ENCODE data around the gene VOPP1.
"Not testable (repeated sequence)": the region's sequence is repeated elsewhere in the genome, so short reads cannot be mapped to it uniquely, and the experiment has no call there.

Gene VOPP1

DNA sequence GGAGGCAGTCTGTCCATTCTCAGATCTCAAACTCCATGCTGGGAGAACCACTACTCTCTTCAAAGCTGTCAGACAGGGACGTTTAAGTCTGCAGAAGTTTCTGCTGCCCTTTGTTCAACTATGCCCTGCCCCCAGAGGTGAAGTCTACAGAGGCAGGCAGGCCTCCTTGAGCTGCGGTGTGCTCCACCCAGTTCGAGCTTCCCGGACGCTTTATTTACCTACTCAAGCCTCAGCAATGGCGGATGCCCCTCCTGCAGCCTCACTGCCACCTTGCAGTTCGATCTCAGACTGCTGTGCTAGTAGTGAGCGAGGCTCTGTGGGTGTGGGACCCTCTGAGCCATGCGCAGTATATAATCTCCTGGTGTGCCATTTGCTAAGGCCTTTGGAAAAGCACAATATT lies 10.4 kb upstream of the VOPP1 start:
- DNase-seq (ENCODE audit: low read depth) = not testable (repeated sequence)

DNA sequence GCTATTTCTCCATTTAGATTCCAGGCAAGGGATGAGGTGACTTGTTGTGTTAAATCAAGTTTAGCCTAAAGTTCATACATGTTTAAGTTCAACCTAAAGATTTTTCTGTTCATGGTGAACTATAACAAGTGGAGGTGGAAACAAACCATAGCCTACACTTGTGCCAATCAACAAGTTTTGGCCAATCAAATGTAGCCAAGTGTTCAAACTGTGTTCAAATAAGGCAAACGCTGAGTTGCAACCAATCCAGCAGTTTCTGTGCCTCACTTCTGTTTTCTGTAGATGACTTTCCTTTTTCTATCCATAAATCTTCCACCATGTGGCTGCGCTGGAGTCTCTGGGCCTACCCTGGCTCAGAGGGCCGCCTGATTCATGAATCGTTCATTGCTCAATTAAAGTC lies 4.5 kb upstream of the VOPP1 start:
- DNase-seq (ENCODE audit: low read depth) = no peak

DNA sequence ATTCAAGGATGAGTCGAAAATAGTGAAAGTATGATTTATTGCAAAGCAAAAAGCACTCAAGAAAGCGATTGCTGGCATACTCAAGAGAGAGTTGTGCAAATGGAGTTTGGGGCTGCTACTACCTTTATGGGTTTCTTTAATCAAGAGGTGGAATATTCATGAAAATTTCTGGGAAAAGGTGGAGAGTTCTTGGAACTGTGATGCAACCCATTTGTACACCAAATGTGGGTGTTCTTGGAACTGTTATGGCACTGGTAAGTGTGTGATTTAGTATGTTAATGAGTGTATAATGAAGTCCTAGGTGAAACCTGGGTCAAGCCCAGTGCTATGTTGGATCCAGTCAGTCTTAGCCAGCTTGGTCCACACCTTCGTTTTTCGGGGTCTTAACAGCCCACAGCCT lies 3.4 kb upstream of the VOPP1 start:
- DNase-seq (ENCODE audit: low read depth) = no peak

DNA sequence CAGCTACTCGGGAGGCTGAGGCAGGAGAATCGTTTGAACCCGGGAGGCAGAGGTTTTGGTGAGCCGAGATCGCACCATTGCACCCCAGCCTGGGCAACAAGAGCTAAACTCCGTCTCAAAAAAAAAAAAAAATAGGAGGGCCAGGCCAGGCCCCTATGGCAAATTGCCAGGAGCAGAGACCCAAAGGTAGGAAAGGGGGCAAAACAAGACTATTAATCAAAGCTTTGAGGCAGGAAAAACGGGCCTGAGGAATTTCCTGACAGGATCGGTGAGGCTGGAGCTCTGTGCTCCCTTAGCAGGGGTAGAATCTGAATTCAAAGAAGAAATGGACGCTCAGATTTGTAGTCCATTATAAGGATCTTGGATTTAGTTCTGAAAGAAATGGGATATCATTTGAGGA lies 2.8 kb upstream of the VOPP1 start:
- DNase-seq (ENCODE audit: low read depth) = no peak

DNA sequence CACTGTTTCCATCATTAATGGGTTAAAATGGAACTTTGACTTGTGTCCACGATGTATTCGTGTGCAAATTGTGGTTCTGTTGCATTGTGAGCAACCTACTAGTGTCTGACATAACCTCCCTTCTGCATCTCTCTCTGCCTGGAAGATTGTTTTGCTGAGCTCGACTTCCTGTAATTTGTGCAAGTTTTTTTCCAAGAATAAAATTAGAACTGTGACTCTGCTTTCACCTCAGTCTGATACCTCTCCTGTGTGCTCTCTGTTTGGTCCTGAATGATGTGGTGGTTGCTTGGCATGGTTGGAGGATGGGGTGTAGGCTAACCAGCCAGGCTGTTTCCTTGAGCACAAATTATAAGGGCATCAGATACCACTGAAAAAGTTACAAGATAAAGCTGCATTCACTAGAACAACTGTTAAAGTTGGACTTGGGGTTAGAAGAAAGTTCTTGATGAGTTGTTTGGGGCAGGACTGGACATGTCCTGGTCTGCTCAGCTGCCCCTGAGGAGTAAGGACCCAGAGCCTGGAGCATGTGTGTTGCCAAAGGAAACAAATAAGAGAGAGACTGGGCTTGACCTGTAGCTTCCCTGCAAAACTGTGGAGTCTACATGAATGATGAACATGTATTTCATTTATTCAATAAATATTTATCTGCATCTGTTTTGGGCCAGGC lies 1.9 kb upstream of the VOPP1 start:
- no peak for DNase-seq (ENCODE audit: low read depth)

DNA sequence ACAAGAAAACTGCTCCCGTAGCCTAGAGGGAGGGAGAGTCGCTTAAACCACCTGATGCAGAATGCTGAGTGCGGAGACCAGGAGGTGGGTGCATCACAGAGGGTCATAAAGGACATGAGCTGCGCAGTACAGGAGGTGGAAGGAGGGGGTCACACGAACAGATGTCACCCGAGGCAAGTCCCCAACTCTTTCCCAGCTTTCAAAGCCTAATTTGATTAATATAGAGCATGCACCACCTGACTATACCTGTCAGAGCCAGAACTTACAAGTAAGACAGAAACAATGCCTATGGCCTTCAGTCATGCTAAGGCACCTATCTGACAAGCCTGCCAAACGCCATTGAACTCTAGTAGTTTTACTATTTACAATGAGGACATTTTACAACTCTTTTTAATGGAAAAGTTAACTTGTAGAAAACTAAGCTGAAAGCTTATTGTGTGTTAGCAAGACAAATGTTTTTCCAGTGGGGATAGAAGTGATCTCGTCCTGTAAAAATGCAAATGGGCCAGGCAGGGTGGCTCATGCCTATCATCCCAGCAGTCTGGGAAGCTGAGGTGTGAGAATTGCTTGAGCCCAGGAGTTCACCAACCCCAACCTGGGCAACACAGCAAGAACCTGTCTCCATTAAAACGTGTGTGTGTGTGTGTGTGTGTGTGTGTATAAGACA lies 1.1 kb upstream of the VOPP1 start:
- DNase-seq (ENCODE audit: low read depth) = no peak

DNA sequence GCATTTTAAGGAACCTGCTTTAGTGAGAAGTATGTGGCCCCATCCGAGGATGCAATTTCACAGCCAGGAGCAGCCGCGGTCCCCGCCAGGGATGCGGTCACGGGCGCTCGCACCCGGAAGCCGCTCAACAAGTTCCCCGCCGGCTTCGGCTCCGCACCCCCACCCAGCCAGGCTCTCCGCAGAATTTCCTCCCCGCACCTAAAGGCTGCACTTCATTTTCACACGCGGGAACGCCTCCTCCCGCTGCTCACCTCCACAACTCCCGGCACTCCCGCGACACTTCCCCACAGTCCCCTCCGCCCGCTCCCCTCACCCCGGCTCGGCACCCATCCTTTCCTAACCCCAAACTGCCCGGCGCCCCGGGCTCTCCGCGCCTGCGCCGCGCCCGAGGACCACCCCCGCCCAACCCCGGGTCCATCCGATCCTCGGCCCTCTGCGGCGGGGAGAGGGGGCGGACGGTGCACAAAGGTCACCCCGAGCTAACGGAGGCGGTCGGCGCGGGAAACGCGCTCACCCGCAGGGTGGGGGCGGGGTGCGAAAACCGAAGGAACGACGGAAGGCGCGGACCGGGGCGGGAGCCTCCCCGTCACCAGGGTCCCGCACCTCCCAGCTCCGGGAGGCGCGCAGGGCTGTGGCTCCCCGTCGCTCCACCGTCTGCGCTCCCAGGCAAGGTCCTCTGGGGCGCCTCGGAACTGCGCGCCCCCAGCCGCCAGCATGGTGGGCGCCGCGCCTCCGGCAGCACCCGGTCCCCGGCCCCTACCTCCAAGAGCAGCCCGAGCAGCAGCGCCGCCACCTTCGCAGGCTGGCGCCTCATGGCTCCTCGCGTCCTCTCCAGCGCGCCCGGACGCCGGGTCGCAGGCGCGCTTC lies 558 bp downstream of the VOPP1 start:
- no peak for DNase-seq (ENCODE audit: low read depth)

DNA sequence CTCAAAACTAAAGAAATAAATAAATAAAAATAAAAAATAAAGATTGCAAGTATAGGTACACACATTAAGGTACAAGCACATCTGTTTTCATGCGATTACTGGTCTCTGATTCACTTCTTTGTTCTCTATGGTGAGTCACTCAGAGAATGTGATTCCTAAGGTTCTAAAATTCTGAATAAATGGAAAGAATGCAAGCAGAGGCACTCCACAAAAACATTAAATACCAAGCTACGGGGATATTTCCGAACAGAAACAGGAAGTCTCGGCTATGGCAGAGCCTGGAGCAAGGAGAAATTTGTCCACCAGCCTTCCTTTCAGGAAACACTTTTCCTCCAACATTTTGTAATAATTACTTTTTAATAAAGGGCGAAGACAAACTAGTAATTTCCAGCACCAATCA lies 1.4 kb downstream of the VOPP1 start:
- DNase-seq (ENCODE audit: low read depth) = no peak

DNA sequence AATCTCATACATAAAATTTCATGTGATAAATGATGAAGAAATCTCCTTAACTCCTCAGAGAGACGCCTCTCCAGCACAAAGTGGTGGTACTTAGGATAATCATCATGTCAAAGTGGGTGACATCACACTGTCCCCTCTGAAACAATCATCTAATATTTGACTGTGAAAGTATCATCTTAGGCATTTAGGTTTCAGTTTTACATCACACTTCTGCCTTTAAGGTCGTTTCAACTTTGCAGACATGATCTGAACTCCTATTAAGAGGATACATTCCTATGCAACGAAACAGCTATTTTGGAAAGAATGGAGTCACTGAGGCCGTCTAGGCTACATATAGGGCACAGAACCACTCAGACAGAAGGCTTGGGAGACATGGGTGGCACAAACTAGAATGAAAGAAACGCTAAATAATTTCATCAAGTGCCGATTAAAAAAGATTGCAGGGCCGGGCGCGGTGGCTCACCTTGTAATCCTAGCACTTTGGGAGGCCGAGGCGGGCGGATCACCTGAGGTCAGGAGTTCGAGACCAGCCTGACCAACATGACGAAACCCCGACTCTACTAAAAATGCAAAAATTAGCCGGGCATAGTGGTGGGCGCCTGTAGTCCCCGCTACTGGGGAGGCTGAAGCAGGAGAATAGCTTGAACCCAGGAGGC lies 2.0 kb downstream of the VOPP1 start:
- no peak for DNase-seq (ENCODE audit: low read depth)

DNA sequence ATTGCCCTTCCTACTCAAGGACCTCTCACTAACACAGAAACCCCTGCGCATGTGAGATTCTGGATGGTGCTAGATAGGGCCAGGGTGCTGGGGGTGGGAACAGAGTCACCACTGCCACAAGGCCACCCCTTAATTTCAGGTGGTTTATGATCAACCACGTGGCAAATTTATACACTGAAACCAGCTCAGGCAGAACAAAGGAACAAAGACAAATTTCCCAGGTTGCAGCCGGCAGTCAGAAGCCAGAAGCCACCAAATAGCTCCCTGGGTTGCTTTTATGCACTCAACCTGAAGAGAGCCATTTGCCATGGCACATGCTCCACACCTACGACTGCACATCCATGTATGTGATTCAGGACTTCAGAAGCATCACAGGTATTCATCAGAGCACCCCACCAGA lies 2.5 kb downstream of the VOPP1 start:
- DNase-seq (ENCODE audit: low read depth) = no peak

DNA sequence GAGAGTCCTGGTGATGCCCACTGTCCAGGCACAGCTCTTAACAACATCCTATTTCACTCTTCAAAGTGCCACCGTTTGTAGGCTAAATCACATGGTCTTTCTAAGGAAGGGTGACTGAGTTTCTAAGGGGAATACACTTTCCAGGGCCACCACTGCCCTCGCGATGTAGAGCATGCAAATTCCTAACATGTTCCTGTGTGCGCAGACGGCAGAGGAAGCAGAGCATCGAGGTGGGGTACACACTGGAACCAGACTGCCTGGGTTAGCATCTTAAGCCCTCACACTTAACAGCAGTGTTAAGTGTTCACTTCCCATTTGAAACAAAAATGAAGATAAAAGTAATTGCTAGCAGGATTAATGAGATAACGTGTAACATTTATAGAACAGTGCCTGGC lies 3.0 kb downstream of the VOPP1 start:
- no peak for DNase-seq (ENCODE audit: low read depth)

DNA sequence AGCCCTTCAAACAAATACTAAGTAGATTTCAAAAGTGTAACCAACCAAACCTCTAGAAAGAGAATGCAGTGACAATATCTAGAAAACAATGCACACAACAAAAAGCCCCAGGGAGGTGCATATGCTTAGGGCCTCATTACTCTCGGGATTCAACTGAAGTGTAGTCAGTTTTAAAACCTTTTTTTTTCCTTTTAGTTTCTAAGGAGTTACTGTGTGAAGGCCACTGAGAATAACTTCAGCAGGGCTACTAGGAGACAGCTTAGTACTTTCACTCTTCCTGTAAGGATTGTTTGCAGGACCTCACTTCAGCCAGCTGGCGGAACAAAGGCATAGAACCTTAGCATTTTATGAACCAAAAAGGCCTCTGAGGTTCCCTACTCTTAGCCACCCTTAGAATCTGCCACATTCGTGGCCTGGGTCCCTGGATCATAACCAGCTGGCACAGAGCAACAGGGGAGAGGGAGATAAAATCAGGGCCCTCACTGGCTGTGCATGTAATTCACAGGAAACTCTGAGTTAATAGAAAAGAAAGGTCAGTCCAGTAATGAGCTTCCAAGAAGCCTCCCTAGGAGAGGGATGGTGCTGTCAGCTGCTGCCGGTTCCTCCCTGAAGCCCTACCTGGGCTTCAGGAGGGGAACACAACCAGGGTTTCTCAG lies 3.6 kb downstream of the VOPP1 start:
- no peak for DNase-seq (ENCODE audit: low read depth)

DNA sequence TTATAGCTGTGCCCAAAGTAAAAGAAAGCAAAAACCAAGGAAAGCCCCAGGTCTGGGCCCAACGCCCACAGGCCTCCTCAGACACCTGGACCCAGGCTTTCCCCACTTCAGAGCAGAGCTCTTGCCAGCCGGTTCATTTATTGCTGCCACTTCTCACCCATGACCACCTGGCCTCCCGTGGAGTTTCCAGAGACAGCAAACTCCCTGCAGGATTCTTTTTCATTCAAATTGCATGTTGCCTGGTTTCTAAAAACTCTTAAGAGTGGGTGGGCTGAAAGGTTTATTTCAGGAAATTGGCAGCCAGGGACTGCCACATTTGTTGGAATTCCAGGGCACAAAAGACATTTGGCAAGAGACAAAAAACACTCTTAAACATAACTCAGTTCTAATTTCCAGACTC lies 4.7 kb downstream of the VOPP1 start:
- DNase-seq (ENCODE audit: low read depth) = no peak

DNA sequence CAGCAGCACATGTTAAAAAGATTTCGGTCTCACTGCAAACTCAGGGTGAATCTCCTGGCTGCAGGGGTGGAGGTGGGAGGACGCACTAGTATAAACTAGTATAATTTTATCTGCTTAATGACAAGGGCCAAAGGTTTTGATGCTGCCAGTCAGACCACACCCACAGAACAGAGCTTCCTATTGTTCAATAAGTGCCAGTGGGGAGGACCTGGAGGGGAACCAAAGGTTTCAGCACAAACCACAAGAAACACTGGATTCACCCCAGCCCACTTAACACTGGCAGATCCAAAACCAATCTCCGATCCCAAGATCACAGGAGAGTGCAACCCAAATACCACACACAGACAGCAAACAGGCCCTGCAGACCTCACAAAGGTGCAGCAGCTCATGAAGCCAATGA lies 6.6 kb downstream of the VOPP1 start:
- DNase-seq (ENCODE audit: low read depth) = no peak

DNA sequence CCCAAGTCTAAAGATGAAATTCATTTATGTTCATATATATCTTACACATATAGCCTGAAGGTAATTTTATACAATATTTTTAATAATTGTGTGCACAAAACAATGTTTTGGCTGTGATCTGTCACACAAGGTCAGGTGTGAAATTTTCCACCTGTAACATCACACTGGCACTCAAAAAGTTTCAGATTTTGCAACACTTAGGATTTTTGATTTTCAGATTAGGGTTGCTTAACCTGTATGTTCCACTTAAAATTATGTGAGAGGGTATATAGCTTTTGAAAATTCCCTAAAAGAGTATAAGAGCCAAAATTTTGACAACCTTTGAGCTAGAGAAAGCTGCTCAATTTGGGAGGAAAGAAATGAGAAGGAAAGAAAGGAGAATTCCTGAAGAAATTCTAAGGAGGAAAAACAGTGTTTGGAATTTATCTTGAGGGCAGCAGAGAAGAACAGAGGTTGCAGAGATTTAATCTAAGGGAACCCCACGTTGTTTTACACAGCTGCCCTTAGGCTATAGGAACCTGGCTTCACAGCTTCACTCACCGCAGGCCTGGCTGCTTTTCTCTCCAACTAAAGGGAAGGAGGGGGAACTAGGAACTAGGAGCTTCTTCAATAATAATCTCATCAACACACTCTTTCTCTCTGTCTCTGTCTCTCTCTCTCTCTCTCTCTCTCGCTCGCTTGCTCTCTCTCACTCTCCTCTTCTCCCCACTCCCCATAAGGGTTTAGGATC lies 8.5 kb downstream of the VOPP1 start:
- no peak for DNase-seq (ENCODE audit: low read depth)

DNA sequence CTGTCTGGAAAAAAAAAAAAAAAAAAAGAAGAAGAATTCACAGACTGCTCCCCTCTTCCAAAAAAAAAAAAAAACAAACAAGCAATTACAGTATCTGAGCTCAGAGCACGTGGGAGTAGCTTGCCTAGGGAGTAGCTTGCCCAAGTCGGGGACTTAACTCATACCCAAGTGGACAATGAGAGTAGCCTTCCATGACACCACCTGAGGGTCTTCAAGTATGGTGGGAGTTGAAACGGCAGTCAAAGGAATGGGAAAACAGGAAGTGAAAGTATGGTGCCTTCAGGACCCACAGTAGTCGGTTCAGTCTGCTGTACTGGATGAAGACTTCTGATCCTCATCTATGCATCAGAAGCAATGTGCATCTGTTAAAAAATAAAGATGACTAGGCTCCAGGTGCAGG lies 10.6 kb downstream of the VOPP1 start:
- no peak for DNase-seq (ENCODE audit: low read depth)

DNA sequence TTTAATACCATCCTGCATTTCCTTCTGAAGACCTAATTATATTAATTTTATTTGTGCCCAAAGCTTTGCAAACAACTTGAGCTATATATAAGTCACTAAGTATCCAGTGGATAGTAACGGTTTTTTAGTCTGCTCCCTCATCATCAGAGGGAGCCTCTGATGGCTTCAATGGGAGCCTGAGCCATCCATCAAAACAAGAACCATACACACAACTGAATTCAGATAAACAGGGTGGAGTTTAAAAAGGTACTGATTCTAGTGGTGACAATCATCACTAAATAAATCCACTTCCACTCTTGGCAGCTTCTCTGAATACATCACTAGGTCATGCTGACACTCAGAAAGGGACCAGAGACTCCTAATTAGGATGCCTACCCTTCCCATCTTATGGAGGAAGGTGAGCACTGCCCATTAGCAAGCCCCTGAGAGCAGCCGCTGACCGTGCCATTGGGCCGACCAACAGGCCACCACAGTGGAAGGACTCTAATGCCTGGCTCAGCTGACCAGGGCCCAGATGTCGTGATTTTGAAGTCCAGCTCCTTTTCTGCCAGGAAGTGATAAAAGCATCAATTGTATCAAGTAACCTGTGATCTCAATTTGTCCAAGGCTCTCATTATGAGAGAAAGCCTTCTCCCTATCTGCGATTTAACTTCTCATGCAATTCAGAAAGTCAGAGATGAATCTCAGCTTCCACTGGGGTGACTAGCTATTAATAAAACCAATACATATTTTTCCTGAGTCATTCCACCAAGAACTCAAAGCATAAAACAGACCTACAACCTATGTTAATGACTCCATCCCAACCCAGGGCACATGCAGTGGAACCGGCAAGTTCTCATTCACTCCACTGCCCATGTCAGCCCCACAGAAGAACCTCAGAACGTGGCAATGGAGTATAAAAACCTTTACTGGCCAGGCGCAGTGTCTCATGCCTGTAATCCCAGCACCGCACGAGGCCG lies 13.1 kb downstream of the VOPP1 start:
- DNase-seq (ENCODE audit: low read depth) = no peak

DNA sequence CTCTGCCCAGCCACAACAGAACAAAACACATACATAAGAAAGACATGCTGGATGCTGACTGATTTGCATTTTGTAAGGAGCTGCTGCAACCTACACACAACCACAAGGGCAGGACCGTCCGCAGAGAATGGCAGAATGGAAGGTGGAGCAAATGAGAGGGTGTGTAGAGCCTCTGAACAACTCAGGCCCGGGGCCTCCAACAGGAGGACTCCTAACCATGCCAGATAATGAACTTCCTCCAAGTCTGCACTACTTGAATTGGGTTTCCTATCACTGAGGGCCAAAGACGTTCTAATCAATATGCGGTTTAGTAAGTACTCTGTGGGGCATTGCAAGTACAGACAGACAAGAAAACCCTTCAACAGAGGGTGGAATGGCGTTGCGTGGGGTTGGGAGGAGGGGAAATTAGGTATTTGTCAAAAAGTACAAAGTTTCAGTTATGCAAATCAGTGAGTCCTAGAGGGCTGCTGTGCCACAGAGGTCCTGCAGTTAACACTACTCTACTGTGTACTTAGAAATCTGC lies 14.6 kb downstream of the VOPP1 start:
- DNase-seq (ENCODE audit: low read depth) = no peak

DNA sequence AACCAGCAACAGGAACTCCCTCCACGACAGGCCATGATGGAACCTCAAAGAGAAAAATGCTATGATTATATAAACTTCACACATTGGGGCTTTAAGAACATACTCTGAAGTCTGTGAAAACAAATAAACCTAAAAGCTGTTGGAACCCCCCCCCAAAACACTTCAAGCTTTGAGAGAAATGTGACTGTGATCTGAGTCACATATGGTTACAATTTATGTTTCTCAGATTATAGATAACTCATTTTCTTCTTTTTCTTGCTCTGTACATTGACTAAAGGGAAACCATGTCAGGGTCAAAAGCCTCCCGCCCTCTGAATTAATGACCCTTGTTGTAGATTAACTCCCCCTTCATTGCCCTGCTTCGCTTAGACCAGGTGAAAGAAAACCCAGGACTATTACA lies 15.8 kb downstream of the VOPP1 start:
- DNase-seq (ENCODE audit: low read depth) = no peak

DNA sequence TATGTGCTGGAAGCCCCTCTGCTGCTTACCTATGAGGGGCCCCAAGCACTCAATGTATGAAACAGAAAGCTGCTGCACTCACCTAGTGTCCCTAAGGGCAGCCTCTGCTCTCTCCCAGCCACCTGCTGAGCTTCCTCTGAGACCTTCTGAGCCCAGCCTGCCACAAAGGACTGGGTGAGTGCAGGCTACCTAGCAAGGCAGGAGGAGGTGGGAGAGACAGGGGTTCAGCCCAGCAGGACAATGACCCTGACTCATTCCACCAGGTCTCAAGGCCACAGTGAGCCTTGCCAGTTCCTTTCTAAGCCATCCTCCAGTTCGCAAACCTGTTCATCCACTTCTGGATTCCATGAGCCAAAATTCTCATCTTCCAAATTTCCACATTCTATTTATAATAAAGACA lies 16.3 kb downstream of the VOPP1 start:
- DNase-seq (ENCODE audit: low read depth) = no peak
